ENCODE data around the gene LCE1F.

The LCE1F gene

DNA sequence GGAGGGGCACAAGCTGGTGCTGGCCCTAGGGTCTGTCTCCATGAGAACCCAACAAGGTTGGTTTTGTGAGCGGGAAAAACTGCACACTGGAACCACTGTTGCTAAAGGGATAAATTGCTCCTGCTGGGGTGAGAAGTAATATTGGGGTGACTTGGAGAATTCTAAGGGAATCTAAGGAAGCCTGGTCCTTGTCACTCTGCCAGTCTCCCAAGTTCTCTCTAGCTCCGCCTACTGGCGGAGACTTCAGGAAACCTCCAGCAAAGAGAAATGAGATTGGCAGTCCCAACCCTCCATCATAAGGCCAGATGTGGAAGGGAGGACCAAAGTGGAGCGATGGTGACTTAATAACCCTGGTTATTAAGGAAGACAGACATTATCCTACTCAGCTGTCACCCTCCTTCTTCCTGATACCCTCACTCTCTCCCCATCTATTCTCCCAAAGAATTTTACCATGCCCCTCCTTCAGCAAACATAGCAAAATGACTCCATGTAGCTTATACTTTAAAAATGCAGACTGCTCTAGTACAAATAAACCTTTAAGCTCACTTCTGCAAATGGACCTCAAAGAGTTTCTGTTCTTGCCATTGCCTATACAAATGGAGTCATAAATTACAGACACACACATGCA, 2.7 kb downstream of the LCE1F start:
- no peak for DNase-seq

DNA sequence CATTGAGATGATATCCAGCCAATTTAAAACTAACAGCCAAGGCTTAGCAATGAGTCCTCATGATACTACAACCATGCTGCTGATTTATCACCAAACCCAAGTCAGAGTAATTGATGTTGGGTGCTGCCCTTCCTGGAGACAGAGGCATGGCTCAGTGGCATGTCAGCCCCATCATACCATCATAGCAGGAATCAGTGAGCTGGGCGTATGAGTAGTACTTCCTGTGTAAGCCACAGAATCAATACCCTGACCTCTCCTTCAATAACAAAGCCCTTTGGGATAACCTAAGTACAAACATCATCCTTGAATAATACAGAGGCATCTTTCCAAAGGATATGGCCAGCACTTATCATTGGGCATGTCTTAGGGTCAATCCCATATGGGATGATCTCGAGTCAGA, 8.2 kb downstream of the LCE1F start:
- DNase-seq, result no peak

GRCh38 chr1:152786077-152786476, 11.1 kb downstream of the LCE1F start, which contains the start of gene LCE1E:
TSS of gene LCE1E (plus strand) at chr1:152786257. CDS start at chr1:152787300, 1,043 bp downstream.
- DNase-seq, result no peak

GRCh38 chr1:152795686-152796085, 20.7 kb downstream of the LCE1F start:
- no peak for DNase-seq

DNA sequence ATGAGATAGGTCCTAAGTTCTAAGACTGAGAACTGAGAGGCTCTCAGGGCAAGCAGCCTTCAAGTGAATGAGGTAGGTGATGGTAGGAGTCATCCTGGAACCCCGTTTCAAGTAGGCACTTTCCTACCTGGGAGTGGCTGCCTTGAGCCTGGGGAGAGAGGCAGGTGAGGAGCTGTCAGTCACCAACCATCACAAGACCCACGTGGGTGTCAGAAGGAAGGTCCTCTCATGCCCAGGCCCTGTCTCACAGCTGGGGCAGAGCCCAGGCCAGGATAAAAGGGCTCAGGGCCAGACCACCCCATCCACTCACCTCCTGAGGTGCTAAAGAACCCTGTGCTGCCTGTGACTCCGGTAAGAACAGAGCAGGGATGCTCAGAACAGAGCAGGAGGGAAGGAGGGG, 21.5 kb downstream of the LCE1F start, which contains the start of gene LCE1D:
LCE1D (plus strand) TSS at position 301 of the 400 bp plus-strand sequence. CDS start 1,074 bp downstream, outside the sequence.
- no peak for DNase-seq

GRCh38 chr1:152801333-152801732, 26.4 kb downstream of the LCE1F start:
- DNase-seq, result no peak

DNA sequence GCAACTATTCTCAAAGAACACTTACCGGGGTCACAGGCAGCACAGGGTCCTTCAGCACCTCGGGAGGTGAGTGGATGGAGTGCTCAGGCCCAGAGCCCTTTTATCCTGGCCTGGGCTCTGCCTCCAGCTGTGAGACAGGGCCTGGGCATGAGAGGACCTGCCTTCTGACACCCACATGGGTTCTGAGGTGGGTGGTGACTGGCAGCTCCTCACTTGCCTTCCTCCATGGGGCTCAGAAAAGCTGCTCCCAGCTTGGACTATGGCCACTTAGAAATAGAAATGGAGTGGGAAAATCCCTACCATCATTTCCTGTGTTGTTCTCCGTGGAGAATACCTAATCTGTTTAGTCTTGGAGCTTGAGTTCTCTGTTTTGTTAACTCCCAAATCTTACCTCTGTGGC, 31.6 kb downstream of the LCE1F start, which contains the start of gene LCE1C:
LCE1C (minus strand) TSS at position 76 of the 400 bp plus-strand sequence. CDS start 1,173 bp downstream, outside the sequence.
- no peak for DNase-seq

- no peak for DNase-seq
Observed at GRCh38 chr1:152811050-152811449, 36.1 kb downstream of the LCE1F start.

DNA sequence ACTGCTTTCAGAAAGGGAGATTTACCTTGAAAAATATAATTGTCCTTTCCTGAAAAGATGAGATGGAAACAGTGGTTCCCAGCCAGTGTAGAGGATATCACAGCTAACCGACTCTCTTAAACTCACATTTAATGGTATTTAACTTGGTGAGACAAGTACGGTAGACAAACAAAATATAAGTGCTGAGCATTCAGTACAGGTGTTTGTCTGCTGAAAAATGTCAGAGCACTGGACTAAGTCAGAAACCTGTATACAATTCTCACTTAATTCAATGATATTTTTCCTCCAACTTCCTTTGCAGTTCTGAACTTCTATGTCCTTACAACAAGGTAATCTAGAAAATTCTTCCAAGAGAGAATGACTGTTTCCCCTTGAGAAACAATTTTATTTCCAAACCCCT, 36.7 kb downstream of the LCE1F start, which contains the start of gene LCE1B:
LCE1B (plus strand) TSS at position 301 of the 400 bp plus-strand sequence. CDS start 476 bp downstream, outside the sequence.
- DNase-seq, result no peak

DNA sequence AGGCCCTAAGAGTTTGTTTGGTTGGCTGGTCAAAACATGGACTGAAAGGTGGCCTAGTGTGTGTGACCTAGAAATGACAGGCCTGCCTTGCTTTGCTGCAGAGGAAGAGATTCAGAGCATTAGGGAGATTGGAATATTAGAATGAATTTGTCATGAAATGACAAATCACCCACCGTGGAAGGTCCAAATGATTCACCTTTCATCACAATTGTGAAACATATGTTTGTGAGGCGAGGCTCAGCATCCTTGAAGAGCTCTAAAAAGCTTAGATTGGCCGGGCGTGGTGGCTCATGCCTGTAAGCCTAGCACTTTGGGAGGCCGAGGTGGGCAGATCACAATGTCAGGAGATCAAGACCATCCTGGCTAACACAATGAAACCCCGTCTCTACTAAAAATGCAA, 42.4 kb downstream of the LCE1F start:
- DNase-seq, result no peak

GRCh38 chr1:152823294-152823693, 48.4 kb downstream of the LCE1F start:
- no peak for DNase-seq

- DNase-seq, result no peak
Observed at GRCh38 chr1:152824964-152825363, 50.0 kb downstream of the LCE1F start.
